GM12878 (cell line): Measurements from ENCODE around the gene PHF21B.

Experiments
- CHD4 ChIP-seq: fragments of 200-600 bp; sonication (generic); IDR thresholded peaks from 2 replicates; pipeline ENCODE4 v1.6.1; 2016; ENCODE audit warnings: mild to moderate bottlenecking
- MYC ChIP-seq: IDR thresholded peaks from 2 replicates; pipeline ENCODE4 v1.6.1; 2011; ENCODE audit warnings: mild to moderate bottlenecking, low read length, moderate library complexity, inconsistent platforms; ENCODE audit not compliant: insufficient read depth, insufficient replicate concordance, insufficient read length, severe bottlenecking
- POLR2A ChIP-seq: IDR thresholded peaks from 2 replicates; pipeline ENCODE4 v1.6.1; 2011; ENCODE audit warnings: low read depth, mild to moderate bottlenecking, low read length

DNA sequence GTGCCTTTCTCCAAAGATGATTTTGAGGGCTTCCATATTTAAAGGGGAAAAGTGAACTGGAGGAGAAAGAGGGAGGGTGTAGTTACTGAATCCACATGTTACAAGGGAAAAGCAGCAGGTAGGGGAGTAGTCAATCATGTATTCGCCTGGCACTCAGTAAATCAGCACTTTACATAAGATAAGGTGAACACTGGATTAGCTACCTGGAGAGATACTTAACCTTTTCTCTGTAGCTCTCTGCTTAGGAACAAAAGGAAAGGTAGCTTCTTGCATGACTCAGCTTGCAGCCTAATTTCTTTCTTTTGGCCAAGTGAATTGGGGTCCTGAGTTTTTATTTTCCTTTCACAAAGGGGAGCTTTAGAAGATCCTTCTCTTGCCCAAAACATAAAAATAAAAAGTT is 43.3 kb upstream of the PHF21B start:
- no peak for TF ChIP-seq POLR2A
- TF ChIP-seq CHD4, result no peak
- TF ChIP-seq MYC, result no peak
